Astrocyte of the spinal cord (primary cell): ENCODE results near the gene JAKMIP2.

Experiments
- DNase-seq: peaks from one replicate; pipeline ENCODE4 v3.0.0; 2011; ENCODE audit warnings: low read depth, low spot score
- H3K4me3 ChIP-seq: 2 replicates; pipeline ENCODE4 v1.5.1; 2011; ENCODE audit warnings: low read depth, mild to moderate bottlenecking, low read length, moderate library complexity
- CTCF ChIP-seq: IDR thresholded peaks from 2 replicates; pipeline ENCODE4 v1.5.1; 2012; ENCODE audit warnings: low read depth, mild to moderate bottlenecking, low read length, inconsistent platforms
- in situ Hi-C: cut with HindIII; loops from 2 replicates; pipeline ENCODE4 v1.10.0; 2017; ENCODE audit warnings: low sequenced_read_pairs

Gene JAKMIP2

DNA sequence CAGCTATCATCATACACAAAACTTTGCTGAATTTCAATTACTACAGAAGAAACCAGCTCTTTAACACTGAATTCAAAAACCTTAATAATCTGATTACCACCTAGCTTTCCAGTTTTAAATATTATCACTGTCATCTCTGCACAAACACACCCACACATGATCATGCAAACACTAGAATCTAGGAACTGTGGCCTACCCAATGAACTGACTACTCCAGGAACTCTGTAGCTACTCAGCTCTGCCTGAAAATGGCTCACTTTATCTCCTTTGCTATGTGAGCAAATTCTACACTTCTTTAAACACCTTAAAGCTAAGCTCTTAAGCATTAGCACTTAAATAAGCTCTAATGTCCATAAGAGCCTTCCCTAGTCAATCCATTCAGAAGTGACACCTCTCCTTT is 149.4 kb downstream of the JAKMIP2 start:
- no peak overlapping the region for H3K4me3 ChIP-seq
- DNase-seq = no peak
- in situ Hi-C loops = no loop called here
- no peak for TF ChIP-seq CTCF

DNA sequence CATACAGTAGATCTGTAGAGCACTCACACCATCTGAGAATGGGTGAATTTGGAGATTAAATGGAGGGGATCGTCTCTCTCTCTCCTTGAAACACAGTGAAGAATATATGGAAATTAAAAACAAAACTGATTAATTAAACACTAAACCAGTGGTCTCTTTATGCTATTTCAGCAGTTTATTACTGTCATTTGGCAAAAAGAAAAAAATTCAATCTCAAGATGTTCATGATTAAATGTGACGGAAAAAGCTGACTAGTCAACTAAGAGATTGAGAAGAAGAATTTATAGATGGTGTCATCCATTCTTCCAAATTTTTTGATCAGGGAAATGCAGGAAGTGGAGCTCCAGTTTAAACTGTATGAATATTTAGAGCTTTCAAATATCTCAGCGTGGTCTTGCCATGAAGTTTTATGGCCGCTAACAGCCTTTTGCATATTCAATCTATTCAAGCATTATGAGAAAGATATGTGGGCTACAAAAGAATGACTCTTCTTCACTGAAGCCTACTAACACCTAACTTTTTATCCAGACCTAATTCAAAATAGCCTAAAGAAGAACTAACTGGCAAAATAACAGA is 151.0 kb downstream of the JAKMIP2 start:
- in situ Hi-C loops = no loop called here
- no peak for DNase-seq
- no peak for TF ChIP-seq CTCF
- no peak overlapping the region for H3K4me3 ChIP-seq

DNA sequence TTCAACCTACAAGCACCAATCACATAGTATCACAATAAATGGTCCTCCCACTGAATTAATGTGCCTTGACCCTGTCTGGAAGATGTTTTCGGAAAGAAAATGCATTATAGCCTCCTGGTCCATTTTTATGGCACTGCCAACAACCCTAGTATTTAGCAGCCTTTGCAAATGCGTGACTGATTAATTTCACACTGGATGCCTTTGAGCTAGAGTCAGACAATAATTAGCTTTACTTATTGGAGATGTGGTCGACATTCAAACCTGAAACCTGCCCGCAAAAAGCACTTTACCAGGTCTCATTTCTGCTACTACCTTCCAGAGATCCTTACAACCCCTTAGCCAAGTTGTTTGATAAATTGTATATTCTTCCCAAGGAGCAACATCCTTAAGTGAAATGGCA is 153.3 kb downstream of the JAKMIP2 start:
- no peak for TF ChIP-seq CTCF
- peak; percentile 62 for DNase-seq
- H3K4me3 ChIP-seq = no peak overlapping the region
- in situ Hi-C loops = no loop called here

- in situ Hi-C loops = no loop called here
- no peak overlapping the region for H3K4me3 ChIP-seq
- peak; percentile 74 for DNase-seq
- TF ChIP-seq CTCF = peak; percentile 79
Measured at GRCh38 chr5:147628058-147628895, 154.3 kb downstream of the JAKMIP2 start.

- TF ChIP-seq CTCF = no peak
- H3K4me3 ChIP-seq = no peak overlapping the region
- no peak for DNase-seq
- in situ Hi-C loops = no loop called here
Measured at GRCh38 chr5:147626464-147626863, 156.1 kb downstream of the JAKMIP2 start.

- no peak for TF ChIP-seq CTCF
- DNase-seq = no peak
- in situ Hi-C loops = no loop called here
- H3K4me3 ChIP-seq = no peak overlapping the region
Measured at GRCh38 chr5:147621016-147621415, 161.5 kb downstream of the JAKMIP2 start.
